HG02588 (cell line): Measurements from ENCODE around the gene CLMP.

Source experiments
- ATAC-seq: cut with Tn5 transposase; IDR thresholded peaks from one replicate; pipeline ENCODE4 v1.9.1; 2021; ENCODE audit warnings: mild to moderate bottlenecking, moderate library complexity; ENCODE audit not compliant: unreplicated experiment

Gene CLMP

GRCh38 chr11:123020968-123021367 is 174.1 kb downstream of the CLMP start:
- ATAC-seq = peak; percentile 57
